HCT116 (cell line): ENCODE measurements around the gene TMCC1.

Experiments used
- EZH2 ChIP-seq: fragments of 200-600 bp; sonication (generic); IDR thresholded peaks from 2 replicates; pipeline ENCODE4 v1.6.1; 2017; ENCODE audit warnings: antibody characterized with exemption, mixed run types
- POLR2A ChIP-seq: IDR thresholded peaks from 2 replicates; pipeline ENCODE4 v1.7.0; 2011; ENCODE audit warnings: borderline replicate concordance; ENCODE audit not compliant: insufficient read depth, insufficient read length; ENCODE audit errors: extremely low read depth
- ZFX ChIP-seq: fragments of 450-650 bp; IDR thresholded peaks from 2 replicates; pipeline ENCODE4 v1.6.1; 2017
- TF ChIP-seq, protein P1 (sequence below), 3 experiments: fragments of 200-600 bp in 1 of 3; sonication (generic) in 1 of 3; IDR thresholded peaks in 2 of 3; conservative IDR thresholded peaks in 1 of 3; 2 replicates each; pipeline ENCODE4 v1.5.1; 2012 to 2017; ENCODE audit warnings: low read depth in 2 of 3, low read length in 2 of 3, antibody characterized with exemption in 1 of 3, borderline replicate concordance in 1 of 3, control low read depth in 1 of 3, mild to moderate bottlenecking in 1 of 3, mixed read lengths in 1 of 3, mixed run types in 1 of 3, moderate library complexity in 1 of 3; ENCODE audit not compliant: insufficient read depth in 1 of 3

- TF ChIP-seq, protein P1, sequence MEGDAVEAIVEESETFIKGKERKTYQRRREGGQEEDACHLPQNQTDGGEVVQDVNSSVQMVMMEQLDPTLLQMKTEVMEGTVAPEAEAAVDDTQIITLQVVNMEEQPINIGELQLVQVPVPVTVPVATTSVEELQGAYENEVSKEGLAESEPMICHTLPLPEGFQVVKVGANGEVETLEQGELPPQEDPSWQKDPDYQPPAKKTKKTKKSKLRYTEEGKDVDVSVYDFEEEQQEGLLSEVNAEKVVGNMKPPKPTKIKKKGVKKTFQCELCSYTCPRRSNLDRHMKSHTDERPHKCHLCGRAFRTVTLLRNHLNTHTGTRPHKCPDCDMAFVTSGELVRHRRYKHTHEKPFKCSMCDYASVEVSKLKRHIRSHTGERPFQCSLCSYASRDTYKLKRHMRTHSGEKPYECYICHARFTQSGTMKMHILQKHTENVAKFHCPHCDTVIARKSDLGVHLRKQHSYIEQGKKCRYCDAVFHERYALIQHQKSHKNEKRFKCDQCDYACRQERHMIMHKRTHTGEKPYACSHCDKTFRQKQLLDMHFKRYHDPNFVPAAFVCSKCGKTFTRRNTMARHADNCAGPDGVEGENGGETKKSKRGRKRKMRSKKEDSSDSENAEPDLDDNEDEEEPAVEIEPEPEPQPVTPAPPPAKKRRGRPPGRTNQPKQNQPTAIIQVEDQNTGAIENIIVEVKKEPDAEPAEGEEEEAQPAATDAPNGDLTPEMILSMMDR (IDR thresholded peaks at IDR 0.05 in 2 of 3, conservative IDR thresholded peaks at IDR 0.05 in 1 of 3; ENCODE audit: borderline replicate concordance in 1 of 3, insufficient read depth in 1 of 3, low read depth in 2 of 3, low read length in 2 of 3), result no peak
- TF ChIP-seq ZFX (no peak), POLR2A (no peak), EZH2 (no peak)
Measured at GRCh38 chr3:129794311-129795185, 99.0 kb downstream of the TMCC1 start.
